Hindlimb muscle (tissue), 1 donor: ENCODE results near the gene FAM236D. TPM values are rescaled to one million over a fixed set of nuclear protein-coding genes. Genes with fewer than 3 reads are reported as not detected.
"Not testable (repeated sequence)": the region's sequence is repeated elsewhere in the genome, so short reads cannot be mapped to it uniquely, and the experiment has no call there.

Experiments
- DNase-seq: peaks from one replicate; pipeline ENCODE4 v3.0.0-alpha.2; 2013
- polyA plus RNA-seq: library from polyadenylated mRNA; unstranded; fragments of 120-200 nt; gene quantifications from one replicate; pipeline ENCODE4 v1.2.1, GENCODE V29; 2013; ENCODE audit not compliant: insufficient read length

FAM236D gene
- not detected for polyA plus RNA-seq

GRCh38 chrX:72808110-72808509 lies at the start of gene FAM236D:
TSS of gene FAM236D (minus strand) at chrX:72808210. CDS start at chrX:72808110, 100 bp downstream.
- DNase-seq = not testable (repeated sequence)

DNA sequence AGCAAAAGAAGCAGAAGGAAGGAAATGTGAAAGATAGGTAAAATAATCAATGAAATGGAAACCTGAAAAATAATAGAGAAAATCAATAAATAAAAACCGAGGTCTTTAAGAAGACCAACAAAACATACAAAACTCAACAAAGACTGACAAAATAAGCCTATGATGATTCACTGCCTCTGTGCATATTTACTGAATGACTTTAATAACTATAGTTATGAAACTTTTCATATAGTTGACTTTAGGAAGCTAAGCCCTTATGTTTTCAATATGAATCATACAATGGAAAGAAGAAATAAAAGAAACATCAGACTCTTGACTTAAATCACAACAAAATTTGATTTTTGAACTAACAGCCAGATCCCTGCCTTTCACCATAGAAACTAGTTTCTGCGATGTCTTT lies 29.5 kb upstream of the FAM236D start:
- not testable (repeated sequence) for DNase-seq

DNA sequence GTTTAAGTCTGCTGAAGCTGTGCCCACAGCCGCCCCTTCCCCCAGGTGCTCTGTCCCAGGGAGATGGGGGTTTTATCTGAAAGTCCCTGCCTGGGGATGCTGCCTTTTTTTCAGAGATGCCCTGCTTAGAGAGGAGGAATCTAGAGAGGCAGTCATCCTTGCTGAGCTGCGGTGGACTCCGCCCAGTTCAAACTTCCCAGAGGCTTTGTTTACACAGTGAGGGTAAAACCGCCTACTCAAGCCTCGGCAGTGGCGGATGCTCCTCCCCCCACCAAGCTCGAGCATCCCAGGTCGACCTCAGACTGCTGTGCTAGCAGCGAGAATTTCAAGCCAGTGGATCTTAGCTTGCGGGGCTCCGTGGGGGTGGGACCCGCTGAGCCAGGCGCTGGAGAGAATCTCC lies 22.7 kb upstream of the FAM236D start:
- DNase-seq = not testable (repeated sequence)

DNA sequence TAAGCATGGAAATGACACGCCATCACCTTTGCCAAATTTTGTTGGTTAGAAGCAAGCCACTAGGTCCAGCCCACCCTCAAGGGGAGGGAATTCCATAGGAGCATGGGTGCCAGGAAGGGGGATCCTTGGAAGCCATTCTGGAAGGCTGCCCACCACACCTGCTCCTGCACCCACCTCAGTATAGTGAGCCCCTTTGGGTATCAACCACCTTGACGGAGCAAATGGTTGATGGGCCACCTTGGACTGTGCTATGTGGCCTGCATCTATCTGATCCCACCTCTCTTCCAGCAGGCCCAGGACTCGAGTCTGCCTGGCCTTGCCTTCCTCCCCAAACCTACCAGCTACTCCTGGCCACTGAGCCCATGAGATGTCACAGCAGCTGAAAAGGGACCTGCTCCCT lies 17.6 kb downstream of the FAM236D start:
- not testable (repeated sequence) for DNase-seq

DNA sequence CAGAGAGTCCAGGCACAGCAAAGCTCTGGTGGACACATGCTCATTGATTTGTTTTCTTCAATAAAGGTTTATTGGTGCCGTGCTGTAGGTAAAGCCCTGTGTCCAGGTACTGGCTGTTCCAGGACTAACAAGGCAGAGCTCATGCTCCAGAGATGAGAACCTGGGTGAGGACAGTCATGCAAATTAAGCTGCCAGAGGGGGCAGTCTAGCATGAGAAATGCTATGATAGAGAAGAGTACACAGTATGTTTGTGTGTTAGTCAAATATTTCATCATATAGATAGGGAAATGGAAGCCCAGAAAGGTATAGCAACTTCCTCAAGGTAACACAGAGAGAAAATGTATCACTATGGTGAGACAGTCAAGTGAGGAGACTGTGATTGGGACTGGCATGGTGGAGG lies 19.9 kb downstream of the FAM236D start:
- DNase-seq = not testable (repeated sequence)

- not testable (repeated sequence) for DNase-seq
Measured at GRCh38 chrX:72783964-72784363, 24.0 kb downstream of the FAM236D start.

DNA sequence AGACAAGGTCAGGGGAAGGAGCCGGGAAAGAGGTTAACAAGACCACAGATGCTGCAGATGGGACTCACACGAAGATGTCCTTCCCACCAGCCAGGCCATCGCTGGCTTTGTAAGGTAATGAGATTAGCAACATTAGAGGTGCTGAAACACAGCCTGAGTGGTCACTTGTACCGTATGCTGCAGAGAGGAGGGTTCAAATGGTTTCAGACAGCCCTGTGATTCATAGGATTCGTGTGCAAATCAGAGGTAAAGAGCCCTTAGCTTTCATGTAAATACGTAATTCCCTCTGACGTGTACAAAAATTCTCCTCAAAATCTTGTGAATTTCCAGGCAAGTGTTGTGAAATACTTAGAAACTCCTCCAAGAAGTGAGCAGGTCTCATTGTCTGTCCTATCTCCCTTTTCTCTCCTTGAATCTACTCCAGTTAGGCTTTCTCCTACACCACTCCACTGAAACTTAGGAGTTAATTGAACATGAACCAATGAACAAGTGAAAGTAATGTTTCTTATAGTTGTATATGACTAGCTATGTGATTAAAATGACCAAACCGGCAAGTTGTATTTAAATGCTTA lies 24.6 kb downstream of the FAM236D start:
- DNase-seq = not testable (repeated sequence)

- not testable (repeated sequence) for DNase-seq
Measured at GRCh38 chrX:72782560-72782959, 25.4 kb downstream of the FAM236D start, which contains the start of gene FAM236B. TSS of gene FAM236B (minus strand) at chrX:72782660. CDS start at chrX:72782560, 100 bp downstream.

GRCh38 chrX:72778146-72778545 lies 29.9 kb downstream of the FAM236D start:
- not testable (repeated sequence) for DNase-seq

DNA sequence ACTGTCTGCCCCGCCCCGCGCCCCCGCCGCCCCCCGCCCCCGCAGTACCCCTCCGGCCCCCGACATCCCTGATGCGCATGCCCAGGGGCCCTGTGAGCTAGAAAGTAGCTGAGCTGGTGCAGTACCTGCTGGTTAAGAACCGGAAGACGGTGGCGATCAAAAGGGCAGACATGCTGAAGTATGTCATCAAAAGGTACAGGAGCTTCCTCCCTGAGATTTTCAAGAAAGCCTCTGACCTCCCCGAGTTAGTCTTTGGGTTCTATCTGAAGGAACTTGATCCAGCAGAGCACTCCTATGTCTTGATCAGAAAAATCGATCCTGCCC lies 30.6 kb downstream of the FAM236D start:
- not testable (repeated sequence) for DNase-seq

- not testable (repeated sequence) for DNase-seq
Measured at GRCh38 chrX:72776653-72777466, 31.1 kb downstream of the FAM236D start, which contains the start of gene DMRTC1B. TSS of gene DMRTC1B (plus strand) at chrX:72776890. CDS start at chrX:72845136, 68,246 bp downstream.

- not testable (repeated sequence) for DNase-seq
Measured at GRCh38 chrX:72760454-72760853, 47.6 kb downstream of the FAM236D start.

Other genes starting within 250 kb of the FAM236D start
- gene HDAC8, start 235.4 kb downstream of the FAM236D start, polyA plus RNA-seq = 19.1 TPM
- 3.2 TPM for gene PHKA1, start 93.9 kb downstream of the FAM236D start, polyA plus RNA-seq
- 0.75 TPM for gene DMRTC1B, start 31.3 kb downstream of the FAM236D start, polyA plus RNA-seq
- not detected for gene FAM236B, start 25.6 kb downstream of the FAM236D start, polyA plus RNA-seq
- gene FAM236C, start 104.4 kb upstream of the FAM236D start, polyA plus RNA-seq = not detected
- not detected for gene FAM236A, start 130.0 kb upstream of the FAM236D start, polyA plus RNA-seq
- gene DMRTC1, start 135.6 kb upstream of the FAM236D start, polyA plus RNA-seq = not detected
- not detected for gene PABPC1L2B, start 194.7 kb upstream of the FAM236D start, polyA plus RNA-seq